Osteoblast (primary cell): ENCODE measurements around the gene RGS19. TPM values are rescaled to one million over a fixed set of nuclear protein-coding genes. Genes with fewer than 3 reads are reported as not detected.

Experiments
- DNase-seq: peaks from one replicate; pipeline ENCODE4 v3.0.0; 2011; ENCODE audit warnings: low spot score, mixed read lengths; ENCODE audit not compliant: insufficient read length; ENCODE audit errors: missing footprints
- H2AFZ ChIP-seq: 2 replicates; pipeline ENCODE4 v1.6.0; 2011; ENCODE audit warnings: mild to moderate bottlenecking, low read length
- H3K27ac ChIP-seq: 2 replicates; pipeline ENCODE4 v1.5.1; 2011; ENCODE audit warnings: mild to moderate bottlenecking, low read depth, low read length, moderate library complexity
- H3K27me3 ChIP-seq: 2 replicates; pipeline ENCODE4 v1.6.0; 2012; ENCODE audit warnings: mild to moderate bottlenecking, control low read depth, inconsistent platforms, low read length, moderate library complexity; ENCODE audit not compliant: insufficient read depth
- H3K36me3 ChIP-seq: 2 replicates; pipeline ENCODE4 v1.5.1; 2011; ENCODE audit warnings: mild to moderate bottlenecking, low read length, control low read depth, moderate library complexity; ENCODE audit not compliant: insufficient read depth
- H3K4me1 ChIP-seq: 2 replicates; pipeline ENCODE4 v1.5.1; 2011; ENCODE audit warnings: mild to moderate bottlenecking, low read length, control low read depth, moderate library complexity; ENCODE audit not compliant: insufficient read depth
- H3K4me2 ChIP-seq: 2 replicates; pipeline ENCODE4 v1.6.0; 2011; ENCODE audit warnings: mild to moderate bottlenecking, low read length; ENCODE audit not compliant: insufficient read depth
- H3K4me3 ChIP-seq: fragments of 200-600 bp; sonication (generic); 3 replicates; pipeline ENCODE4 v1.5.1; 2012; ENCODE audit warnings: mild to moderate bottlenecking, low read length, inconsistent platforms; ENCODE audit not compliant: insufficient read depth
- H3K79me2 ChIP-seq: 2 replicates; pipeline ENCODE4 v1.6.0; 2012; ENCODE audit warnings: mild to moderate bottlenecking, low read length, control low read depth, inconsistent platforms; ENCODE audit not compliant: insufficient read depth
- H3K9me3 ChIP-seq: 2 replicates; pipeline ENCODE4 v1.5.1; 2011; ENCODE audit warnings: low read depth, low read length, control low read depth
- H4K20me1 ChIP-seq: 2 replicates; pipeline ENCODE4 v1.6.0; 2012; ENCODE audit warnings: mild to moderate bottlenecking, low read length, control low read depth; ENCODE audit not compliant: insufficient read depth
- CTCF ChIP-seq: IDR thresholded peaks from 2 replicates; pipeline ENCODE4 v1.5.1; 2011; ENCODE audit warnings: mild to moderate bottlenecking, low read depth, low read length, moderate library complexity; ENCODE audit errors: extremely low read depth
- total RNA-seq: library from RNA; depleted of rRNA; stranded (reverse); fragments of >200 nt; gene quantifications from 2 replicates; pipeline ENCODE4 v1.2.3, GENCODE V29; 2012

Gene RGS19
- total RNA-seq, 1 donor, result 6.9 TPM

GRCh38 chr20:64045346-64046011 lies 33.8 kb downstream of the RGS19 start:
- Histone ChIP-seq H3K36me3 (no peaks in the 10 kb centered on the region), H3K9me3 (no peaks in the 10 kb centered on the region), H2AFZ (no peak overlapping the region), H3K27me3 (peaks cover 42% of the 10 kb centered on the region), H3K4me3 (no peak overlapping the region), H3K4me2 (no peak overlapping the region), H3K79me2 (no peaks in the 10 kb centered on the region), H3K27ac (no peak overlapping the region), H3K4me1 (no peaks in the 10 kb centered on the region), H4K20me1 (no peaks in the 10 kb centered on the region)
- DNase-seq, result no peak
- no peak for TF ChIP-seq CTCF

GRCh38 chr20:64044484-64045247 lies 34.7 kb downstream of the RGS19 start:
- H3K4me3 ChIP-seq, result no peak overlapping the region
- no peak overlapping the region for H2AFZ ChIP-seq
- no peaks in the 10 kb centered on the region for H3K79me2 ChIP-seq
- no peaks in the 10 kb centered on the region for H3K36me3 ChIP-seq
- H3K4me1 ChIP-seq, result no peaks in the 10 kb centered on the region
- no peaks in the 10 kb centered on the region for H3K9me3 ChIP-seq
- no peak for TF ChIP-seq CTCF
- peaks cover 43% of the 10 kb centered on the region for H3K27me3 ChIP-seq
- H3K27ac ChIP-seq, result no peak overlapping the region
- peak; percentile 98 for DNase-seq
- H3K4me2 ChIP-seq, result no peak overlapping the region
- H4K20me1 ChIP-seq, result no peaks in the 10 kb centered on the region

- Histone ChIP-seq H4K20me1 (no peaks in the 10 kb centered on the region), H3K4me3 (no peak overlapping the region), H3K27me3 (peaks cover 49% of the 10 kb centered on the region), H3K36me3 (no peaks in the 10 kb centered on the region), H3K4me1 (no peaks in the 10 kb centered on the region), H3K27ac (no peak overlapping the region), H3K4me2 (no peak overlapping the region), H2AFZ (no peak overlapping the region), H3K79me2 (no peaks in the 10 kb centered on the region), H3K9me3 (no peaks in the 10 kb centered on the region)
- DNase-seq, result no peak
- TF ChIP-seq CTCF, result no peak
Measured at GRCh38 chr20:64043768-64044167, 35.5 kb downstream of the RGS19 start.

- DNase-seq, result peak; percentile 84
- peak overlapping the region; percentile 57 for H3K4me2 ChIP-seq
- H3K9me3 ChIP-seq, result no peaks in the 10 kb centered on the region
- H3K79me2 ChIP-seq, result no peaks in the 10 kb centered on the region
- no peaks in the 10 kb centered on the region for H3K4me1 ChIP-seq
- TF ChIP-seq CTCF, result no peak
- H2AFZ ChIP-seq, result no peak overlapping the region
- H3K4me3 ChIP-seq, result peak overlapping the region; percentile 53
- no peaks in the 10 kb centered on the region for H4K20me1 ChIP-seq
- H3K27me3 ChIP-seq, result peaks cover 51% of the 10 kb centered on the region
- H3K36me3 ChIP-seq, result no peaks in the 10 kb centered on the region
- H3K27ac ChIP-seq, result no peak overlapping the region
Measured at GRCh38 chr20:64042054-64042781, 37.1 kb downstream of the RGS19 start.
